CD4-positive, alpha-beta T cell treated with Interleukin-4 for 4 hours (primary cell): Measurements from ENCODE around the gene MFSD12.
A peak's percentile ranks its signal among the peaks of the same experiment; 100 is the strongest.
"Not testable (repeated sequence)": the region's sequence is repeated elsewhere in the genome, so short reads cannot be mapped to it uniquely, and the experiment has no call there.

ENCODE experiments used
- DNase-seq: peaks from one replicate; pipeline ENCODE4 v3.0.0-alpha.2; 2020

The MFSD12 gene

DNA sequence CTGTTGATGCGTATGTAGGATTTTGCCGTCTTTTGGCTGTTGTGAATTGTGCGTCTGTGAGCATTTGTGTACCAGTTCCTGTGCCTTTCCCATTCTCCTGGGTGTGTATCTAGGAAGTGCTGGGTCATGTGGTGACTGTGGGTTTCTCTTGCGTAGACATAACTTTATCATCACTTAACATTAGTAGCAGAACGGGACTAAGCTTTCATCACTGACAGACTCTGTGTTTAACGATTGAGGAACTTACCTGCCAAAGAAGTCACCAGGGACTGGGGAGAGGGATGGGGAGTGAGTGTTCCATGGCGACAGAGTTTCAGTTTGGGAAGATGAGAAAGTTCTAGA is 36.3 kb downstream of the MFSD12 start:
- no peak for DNase-seq

DNA sequence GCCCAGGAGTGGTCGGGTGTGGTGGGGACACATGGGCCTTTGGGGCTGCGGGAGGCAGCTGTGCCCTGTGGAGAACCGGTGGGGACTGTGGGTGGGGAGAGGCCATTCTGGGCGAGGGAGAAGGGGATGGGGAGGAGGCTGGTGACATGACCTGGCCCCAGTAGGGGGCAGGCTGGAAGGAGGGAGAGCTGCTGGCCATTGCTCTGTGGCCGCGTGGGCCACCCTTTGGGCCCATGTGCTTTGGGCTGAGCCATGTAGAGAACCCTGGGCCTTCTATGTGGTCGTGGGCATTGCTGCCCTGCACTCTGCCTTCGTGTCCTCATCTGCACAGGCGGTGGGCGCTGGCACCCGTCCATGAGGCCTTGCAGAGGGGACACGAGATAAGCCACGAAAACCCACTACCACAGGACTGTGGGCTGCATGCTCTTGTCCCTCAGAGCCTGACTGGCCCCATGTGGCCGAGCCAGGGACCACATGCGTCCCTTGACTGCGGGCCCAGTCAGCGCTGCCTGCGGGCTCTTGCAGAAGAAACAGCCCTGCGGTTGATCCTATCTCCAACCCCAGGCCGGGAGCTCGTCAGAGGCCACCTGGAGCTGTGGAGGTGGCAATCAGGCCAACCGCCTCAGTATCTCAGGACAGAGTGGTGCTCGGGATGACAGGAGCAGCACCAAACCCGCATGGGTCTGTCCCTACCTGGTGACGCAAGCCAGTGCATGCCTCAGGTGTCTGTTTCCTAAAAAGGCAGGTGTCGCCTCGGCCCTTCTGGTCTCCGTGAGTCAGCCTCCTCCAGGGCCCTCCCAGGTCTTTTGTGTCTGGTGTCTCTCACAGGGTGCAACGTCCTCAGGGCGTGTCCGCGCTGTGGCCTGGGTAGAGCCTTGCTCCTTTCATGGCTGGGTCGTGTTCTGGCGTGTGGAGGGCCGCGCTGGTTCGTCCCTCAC is 37.0 kb downstream of the MFSD12 start:
- no peak for DNase-seq

DNA sequence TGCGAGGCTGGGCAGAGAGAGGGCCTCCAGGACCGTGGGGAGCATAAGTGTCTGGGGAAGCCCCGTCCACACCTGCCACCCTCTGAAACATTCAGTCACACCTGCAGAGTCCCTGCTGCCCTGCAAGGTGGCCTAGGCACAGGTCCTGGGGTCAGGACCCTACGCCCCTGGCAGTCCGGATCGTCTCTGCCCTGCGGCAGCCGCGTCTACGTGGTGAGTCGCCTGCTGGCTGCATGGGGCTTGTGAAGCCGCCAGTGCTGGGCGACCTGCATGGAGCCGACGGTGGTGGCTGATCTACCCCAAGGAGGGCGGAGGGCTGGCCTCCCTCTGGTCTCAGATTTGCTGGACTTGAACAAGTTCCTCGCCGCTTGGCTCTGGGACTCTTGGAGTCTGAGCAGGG is 38.3 kb downstream of the MFSD12 start:
- no peak for DNase-seq

GRCh38 chr19:3518659-3519058 is 38.7 kb downstream of the MFSD12 start:
- no peak for DNase-seq

- DNase-seq: no peak
Observed at GRCh38 chr19:3518255-3518654, 39.1 kb downstream of the MFSD12 start.

GRCh38 chr19:3517638-3518037 is 39.7 kb downstream of the MFSD12 start:
- DNase-seq: no peak

- peak; percentile 78 for DNase-seq
Observed at GRCh38 chr19:3516675-3517207, 40.6 kb downstream of the MFSD12 start.

DNA sequence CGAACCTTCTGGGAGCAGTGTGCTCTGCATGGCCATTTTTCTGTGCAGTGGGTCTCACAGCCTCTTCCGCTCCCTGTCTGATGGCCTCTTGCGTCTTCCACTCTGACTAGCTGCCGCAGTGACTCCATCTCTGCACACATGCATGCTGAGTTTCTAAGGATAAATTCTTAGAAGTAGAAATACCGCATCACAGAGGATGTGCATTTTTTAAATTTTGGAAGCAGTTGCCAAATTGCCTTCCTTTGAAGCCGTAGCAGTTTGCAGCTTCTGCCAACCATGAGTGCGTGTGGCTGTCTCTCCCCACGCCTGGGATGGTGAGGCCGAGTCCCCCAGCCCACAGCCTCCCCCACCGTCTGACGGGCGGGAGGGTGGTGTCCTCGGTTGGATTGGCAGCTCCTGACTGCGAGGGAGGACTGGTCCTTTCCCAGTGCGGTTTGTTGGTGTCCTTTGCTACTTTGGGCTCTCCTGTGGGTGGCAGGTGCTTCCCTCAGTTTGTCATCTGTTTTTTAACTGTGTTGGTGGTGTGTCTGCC is 41.4 kb downstream of the MFSD12 start:
- DNase-seq: no peak

DNA sequence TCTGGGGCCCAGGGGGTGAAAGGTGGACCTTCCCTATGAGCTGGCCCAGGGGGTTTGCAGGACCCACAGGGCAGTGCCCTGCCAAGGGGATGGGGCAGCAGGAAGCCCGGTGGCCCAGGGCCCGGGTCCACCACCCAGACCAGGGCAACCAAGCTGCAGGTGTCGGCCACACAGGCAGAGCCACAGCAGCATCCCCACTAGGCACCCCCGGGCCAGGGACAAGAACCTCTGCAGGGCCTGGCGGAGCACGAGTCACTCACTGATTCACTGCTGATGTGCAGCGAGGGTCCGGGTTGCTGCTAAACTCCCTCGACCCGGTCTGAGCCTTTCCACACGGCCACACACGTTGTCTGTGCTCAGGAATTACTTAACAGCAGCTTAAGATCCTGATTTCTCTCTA is 42.5 kb downstream of the MFSD12 start:
- no peak for DNase-seq

- no peak for DNase-seq
Observed at GRCh38 chr19:3513229-3514140, 43.9 kb downstream of the MFSD12 start.

DNA sequence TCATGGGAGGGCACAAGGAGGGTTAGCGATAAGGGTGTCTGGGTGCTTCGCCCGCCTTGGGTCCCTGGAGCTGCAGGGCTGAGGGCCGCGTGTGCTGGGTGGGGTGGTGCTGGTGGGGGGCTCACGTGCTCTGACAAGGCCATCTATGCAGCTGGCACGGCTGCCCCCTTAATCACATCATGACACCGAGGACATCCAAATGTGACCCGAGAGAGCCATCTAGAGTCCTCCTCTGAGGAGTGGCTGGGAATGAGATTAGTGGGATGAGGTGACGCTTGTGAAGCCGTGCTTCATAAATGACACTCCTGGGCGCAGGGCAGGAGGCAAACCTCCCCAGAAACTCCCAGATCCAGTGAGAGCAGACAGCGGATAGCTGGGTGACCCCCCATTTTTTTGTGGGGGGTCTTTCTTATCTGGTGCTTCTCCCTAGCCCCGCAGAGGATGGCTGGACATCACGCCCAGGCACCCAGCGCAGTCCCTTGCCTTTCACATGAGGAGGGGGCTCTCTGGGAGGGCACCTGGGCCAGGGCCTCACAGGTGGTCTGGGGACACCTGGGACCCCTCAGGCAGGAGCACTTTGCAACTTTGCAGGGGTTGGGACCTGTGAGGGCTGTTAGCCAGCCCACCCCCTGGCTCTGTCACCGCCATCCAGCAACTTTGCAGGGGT is 44.7 kb downstream of the MFSD12 start:
- DNase-seq: no peak

DNA sequence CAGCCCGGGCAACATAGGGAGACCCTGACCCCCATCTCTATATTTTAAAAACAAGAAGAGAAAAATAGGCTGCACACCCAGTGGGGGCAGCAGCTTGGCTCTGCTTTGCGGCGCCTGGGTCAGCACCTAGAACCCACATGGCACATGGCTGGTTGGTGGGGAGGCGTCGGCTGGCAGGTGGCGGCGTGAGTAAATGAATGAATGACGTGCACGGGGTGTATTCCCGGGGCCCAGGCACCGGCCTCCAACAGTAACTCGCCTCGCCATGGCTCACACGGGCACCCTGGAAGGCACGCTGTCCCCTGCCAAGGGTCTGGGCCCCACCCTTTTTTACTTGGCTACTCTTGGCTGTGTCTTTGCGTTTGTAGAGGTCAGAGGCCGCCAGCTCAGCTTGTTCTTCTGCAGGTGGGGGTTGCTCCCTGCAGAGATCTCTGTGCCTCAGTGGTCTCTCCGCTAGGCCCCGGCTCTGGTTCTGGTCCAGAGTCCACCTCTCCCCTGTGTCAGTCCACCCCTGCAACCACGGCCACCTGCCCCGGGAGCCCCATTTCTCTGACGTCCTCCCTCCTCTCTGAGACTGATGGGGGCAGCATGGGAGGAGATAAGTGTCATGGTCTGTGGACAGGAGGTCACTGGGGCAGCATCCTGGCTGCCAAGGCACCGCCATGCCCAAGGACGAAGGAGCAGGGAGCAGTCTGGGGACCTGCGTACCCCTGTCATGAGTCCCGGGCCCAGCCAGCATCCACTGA is 45.7 kb downstream of the MFSD12 start:
- no peak for DNase-seq

GRCh38 chr19:3510727-3511126 is 46.7 kb downstream of the MFSD12 start:
- no peak for DNase-seq

DNA sequence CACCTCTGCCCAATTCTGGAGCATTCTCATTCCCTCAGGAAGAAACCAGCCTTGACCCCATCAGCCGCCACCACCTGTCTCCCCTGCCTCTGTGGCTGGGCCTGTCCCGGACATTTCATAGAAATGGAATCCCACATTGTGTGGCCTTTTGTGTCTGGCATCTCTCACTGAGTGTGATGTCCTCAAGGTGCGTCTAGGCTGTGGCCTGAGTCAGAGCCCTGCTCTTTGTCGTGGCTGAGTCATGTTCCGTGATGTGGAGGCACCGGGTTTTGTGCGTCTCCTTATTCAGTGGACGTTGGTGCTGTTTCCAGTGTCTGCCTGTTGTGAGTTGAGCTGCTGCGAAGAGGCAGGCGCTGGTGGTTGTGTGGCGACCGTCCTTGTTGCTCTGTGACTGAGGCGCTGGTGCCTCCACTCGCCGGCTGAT is 47.8 kb downstream of the MFSD12 start:
- DNase-seq: no peak

GRCh38 chr19:3508771-3509535 is 48.4 kb downstream of the MFSD12 start:
- no peak for DNase-seq

DNA sequence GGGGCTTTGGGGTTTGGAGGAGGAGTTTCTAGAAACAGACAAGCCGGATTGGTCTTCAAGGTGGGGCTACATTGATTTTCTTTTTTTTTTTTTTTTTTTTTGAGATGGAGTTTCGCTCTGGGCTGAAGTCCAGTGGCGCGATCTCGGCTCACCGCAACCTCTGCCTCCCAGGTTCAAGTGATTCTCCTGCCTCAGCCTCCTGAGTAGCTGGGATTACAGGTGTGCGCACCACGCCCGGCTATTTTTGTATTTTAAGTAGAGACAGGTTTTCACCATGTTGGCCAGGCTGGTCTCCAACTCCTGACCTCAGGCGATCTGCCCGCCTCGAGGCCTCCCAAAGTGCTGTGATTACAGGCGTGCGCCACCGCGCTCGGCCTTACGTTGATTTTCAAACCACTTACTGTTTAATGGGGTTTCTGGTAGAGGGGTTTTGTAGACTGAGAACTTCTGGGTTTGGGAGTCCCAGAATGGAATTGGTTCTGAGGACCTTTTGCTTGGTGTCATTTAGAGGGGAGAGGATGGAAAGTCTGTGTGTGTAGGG is 49.2 kb downstream of the MFSD12 start:
- DNase-seq: not testable (repeated sequence)

- DNase-seq: peak; percentile 48
Observed at GRCh38 chr19:3507371-3508120, 49.8 kb downstream of the MFSD12 start.

GRCh38 chr19:3506384-3507340 is 50.7 kb downstream of the MFSD12 start:
- DNase-seq: peak; percentile 28
